GM21381 (cell line): Measurements from ENCODE around the gene CCDC88C.
"Not testable (repeated sequence)": the region's sequence is repeated elsewhere in the genome, so short reads cannot be mapped to it uniquely, and the experiment has no call there.

Source experiments
- ATAC-seq: cut with Tn5 transposase; IDR thresholded peaks from one replicate; pipeline ENCODE4 v1.9.1; 2021; ENCODE audit warnings: mild to moderate bottlenecking, moderate library complexity; ENCODE audit not compliant: unreplicated experiment

The CCDC88C gene, protein sequence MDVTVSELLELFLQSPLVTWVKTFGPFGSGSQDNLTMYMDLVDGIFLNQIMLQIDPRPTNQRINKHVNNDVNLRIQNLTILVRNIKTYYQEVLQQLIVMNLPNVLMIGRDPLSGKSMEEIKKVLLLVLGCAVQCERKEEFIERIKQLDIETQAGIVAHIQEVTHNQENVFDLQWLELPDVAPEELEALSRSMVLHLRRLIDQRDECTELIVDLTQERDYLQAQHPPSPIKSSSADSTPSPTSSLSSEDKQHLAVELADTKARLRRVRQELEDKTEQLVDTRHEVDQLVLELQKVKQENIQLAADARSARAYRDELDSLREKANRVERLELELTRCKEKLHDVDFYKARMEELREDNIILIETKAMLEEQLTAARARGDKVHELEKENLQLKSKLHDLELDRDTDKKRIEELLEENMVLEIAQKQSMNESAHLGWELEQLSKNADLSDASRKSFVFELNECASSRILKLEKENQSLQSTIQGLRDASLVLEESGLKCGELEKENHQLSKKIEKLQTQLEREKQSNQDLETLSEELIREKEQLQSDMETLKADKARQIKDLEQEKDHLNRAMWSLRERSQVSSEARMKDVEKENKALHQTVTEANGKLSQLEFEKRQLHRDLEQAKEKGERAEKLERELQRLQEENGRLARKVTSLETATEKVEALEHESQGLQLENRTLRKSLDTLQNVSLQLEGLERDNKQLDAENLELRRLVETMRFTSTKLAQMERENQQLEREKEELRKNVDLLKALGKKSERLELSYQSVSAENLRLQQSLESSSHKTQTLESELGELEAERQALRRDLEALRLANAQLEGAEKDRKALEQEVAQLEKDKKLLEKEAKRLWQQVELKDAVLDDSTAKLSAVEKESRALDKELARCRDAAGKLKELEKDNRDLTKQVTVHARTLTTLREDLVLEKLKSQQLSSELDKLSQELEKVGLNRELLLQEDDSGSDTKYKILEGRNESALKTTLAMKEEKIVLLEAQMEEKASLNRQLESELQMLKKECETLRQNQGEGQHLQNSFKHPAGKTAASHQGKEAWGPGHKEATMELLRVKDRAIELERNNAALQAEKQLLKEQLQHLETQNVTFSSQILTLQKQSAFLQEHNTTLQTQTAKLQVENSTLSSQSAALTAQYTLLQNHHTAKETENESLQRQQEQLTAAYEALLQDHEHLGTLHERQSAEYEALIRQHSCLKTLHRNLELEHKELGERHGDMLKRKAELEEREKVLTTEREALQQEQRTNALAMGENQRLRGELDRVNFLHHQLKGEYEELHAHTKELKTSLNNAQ (N-terminal part only)

DNA sequence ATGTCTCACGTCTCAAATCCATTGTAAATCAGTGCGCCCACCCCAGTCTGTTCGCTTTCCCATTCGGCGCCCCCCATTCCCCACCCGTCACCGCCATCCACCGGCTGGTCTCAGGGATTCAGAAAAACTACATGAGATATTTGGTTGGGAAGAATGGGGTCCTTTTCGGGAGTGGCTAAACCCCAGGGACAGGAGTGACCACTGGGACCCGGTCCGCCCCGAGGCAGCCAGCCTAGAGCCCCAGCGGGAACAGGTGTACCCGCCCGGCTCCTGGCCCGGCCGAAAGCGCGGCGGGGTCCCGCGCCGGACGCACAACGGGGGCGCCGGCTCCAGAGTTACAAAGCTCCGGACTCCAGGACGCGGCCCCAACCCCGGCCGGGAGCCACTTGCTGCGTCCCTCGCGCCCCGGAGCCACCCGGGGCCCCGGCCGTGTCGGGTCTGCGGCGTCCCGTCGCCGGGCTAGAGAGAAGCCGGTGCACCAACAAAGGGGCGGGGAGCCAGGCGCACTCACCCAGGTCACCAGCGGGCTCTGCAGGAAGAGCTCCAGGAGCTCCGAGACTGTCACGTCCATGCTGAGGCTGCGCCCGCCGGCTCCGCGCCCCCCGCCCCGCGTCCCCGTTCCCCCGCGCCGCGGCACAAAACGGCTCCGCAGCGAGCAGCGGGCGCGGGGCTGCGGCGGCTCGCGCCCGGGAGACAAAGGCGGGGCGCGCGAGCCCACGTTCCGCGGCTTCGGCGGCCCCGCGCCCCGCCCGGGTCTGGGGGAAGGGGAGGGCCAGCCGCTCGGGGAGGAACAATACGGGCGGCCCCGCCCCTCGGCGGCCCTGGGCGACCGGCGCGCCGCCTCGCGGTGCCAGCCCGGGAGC lies at the start of gene CCDC88C:
Gene CCDC88C (minus strand): TSS at position 701 of the 863 bp plus-strand sequence. CDS start 130 bp downstream, at position 571.
- peak; percentile 43 for ATAC-seq

DNA sequence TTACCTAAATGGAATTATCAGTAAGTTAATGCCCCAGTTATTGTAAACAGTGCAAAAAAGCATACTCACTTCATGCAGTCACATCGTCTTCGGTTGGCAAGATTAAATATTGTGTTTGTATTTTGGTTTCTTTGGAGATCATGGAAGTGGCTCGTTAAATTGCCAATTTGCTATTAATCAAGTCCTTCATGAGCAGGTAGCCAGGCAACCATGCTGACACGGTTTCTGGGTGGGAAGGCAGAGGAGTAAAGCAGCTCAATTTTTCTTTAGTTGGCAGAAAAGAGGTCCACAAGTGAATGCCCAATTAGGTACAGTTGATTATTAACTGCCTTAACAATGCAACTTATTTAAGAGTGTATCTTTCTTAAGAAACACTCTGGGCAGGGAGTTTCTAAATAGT lies 48.6 kb upstream of the CCDC88C start:
- no peak for ATAC-seq

DNA sequence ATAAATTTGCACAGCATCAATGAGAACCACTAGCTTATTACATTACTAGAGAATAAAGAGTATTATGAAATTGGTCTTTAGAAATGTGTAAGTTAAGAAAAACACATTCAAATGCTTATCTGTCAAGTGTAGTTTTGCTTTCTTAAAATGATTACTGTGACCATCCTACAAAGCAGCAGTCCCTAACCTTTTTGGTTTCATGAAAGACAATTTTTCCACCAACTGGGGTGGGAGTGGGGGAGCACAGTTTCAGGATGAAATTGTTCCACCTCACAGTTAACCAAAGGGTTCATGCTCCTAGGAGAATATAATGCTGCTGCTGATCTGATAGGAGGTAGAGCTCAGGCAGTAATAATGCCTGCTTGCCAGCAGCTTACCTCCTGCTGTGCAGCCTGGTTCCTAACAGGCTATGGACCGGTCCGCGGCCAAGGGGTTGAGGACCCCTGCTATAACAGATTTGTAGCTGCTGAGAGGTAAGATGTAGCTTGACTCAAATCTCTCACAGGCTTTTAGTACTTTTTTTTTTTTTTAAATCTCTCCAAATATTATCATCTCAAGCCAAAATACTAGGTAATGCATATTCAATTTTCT lies 47.1 kb upstream of the CCDC88C start:
- no peak for ATAC-seq

DNA sequence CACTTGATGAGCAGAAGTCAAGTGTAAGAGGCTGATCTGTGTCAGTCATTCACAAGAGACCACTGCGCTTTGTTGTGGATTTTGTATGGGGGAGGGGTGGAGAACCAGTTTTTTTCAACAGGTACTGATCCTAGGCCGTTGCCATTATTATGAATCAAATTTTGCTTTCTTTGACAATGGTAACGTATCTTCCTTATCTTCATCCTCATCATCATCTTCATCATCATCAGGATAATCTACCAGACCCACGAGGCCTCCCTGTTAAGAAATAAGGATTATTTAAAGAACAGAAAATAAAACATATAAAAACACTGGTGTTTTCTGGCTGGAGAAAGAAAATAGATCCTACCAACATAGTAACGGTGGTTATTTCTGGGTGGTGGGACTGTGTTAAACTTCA lies 41.0 kb upstream of the CCDC88C start:
- ATAC-seq = no peak

DNA sequence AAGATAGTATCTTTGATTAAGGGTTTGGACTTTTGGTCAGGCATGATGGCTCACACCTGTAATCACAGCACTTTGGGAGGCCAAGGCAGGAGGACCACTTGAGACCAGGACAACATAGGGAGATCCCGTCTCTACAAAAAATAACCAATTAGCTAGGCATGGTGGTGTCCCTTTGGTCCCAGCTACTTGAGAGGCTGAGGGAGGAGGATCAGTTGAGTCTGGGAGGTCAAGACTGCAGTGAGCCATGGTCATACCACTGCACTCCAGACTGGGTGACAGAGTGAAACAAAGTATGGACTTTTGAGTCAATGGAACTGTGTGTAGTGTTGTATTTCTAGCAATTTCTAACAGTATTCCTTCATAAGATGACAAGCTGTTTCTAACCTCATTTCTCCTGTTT lies 38.7 kb upstream of the CCDC88C start:
- ATAC-seq = no peak

DNA sequence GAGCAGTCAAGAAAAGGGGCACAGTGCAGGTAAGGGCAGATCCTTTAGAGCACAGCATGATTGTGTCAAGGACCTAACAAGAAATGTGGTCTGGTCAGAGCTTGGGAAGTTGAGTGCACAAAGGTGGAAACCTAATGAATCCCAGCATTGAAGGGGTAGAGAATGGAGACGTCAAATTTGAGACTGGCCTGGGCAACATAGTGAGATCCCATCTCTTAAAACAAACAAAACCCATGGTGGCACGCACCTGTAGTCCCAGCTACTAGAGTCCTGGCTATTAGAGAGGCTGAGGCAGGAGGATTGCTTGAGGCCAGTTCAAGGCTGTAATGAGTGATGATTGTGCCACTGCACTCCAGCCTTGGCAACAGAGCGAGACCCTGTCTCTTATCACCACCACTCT lies 37.0 kb upstream of the CCDC88C start:
- no peak for ATAC-seq

DNA sequence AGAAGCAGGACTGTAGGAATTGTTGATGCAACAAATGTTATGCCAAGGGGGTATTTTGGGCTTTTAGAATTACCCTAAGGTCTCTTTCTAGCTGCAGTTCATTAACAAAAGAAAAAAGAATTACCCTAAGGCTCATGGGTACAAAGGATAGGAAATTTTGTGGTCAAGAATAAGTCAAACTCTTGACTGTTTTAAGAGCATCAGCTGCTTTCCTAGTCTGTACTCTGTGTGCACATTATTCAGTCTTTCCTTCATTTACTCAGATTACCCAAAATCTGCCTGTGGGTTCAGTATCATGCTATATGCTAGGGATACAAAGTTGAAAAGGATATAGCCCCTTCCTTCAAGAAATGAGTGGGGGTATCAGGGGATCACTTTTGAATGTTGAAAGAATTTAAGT lies 36.5 kb upstream of the CCDC88C start:
- ATAC-seq = no peak

DNA sequence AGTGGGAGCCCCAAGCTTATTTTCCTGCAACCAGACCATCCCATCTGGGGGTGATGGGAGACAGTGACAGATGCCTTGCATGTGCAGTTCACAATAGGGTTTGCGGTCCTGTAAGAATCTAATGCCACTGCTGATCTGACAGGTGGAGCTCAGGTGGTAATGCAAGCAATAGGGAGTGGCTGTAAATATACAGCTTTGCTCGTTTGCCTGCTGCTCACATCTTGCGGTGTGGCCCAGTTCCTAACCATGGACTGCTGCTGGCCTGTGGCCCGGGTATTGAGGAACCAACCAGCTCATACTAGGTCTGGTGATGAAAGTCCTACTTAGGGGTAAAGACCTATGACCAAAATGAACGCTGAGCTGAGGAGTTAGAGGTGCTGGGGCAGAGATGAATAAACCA lies 36.1 kb upstream of the CCDC88C start:
- no peak for ATAC-seq

DNA sequence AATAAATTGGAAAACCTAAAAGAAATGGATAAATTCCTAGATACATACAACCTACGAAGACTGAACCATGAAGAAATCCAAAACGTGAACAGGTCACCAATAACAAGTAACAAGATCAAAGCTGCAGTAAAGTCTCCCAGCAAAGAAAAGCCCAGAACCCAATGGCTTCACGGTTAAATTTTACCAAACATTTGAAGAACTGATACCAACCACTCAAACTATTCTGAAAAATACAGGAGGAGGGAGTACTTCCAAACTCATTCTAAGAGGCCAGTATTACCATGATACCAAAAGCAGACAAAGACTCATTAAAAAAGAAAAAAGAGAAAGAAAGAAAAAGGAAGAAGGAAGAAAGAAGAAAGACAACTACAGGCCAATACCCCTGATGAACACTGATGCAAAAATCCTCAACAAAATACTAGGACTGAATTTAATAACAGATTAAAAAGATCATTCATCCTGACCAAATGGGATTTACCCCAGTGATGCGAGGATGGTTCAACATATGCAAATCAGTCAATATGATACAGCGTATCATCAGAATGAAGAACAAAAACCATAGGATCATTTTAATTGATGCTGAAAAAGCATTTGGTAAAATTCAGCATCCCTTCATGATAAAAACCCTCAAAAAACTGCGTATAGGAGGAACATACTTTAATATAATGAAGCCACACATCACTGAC lies 26.9 kb upstream of the CCDC88C start:
- no peak for ATAC-seq

DNA sequence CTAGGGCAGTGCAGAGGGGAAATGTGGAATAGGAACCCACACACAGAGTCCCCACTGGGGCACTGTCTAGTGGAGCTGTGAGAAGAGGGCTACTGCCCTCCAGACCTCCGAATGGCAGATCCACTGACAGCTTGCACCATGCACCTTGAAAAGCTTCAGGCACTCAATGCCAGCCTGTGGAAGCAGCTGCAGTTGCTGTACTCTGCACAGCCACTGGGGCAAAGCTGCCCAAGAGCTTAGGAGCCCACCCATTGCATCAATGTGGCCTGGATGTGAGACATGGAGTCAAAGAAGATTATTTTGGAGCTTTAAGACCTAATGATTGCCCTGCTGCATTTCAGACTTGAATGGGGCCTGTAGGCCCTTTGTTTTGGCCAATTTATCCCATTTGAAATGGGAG lies 21.7 kb upstream of the CCDC88C start:
- no peak for ATAC-seq

DNA sequence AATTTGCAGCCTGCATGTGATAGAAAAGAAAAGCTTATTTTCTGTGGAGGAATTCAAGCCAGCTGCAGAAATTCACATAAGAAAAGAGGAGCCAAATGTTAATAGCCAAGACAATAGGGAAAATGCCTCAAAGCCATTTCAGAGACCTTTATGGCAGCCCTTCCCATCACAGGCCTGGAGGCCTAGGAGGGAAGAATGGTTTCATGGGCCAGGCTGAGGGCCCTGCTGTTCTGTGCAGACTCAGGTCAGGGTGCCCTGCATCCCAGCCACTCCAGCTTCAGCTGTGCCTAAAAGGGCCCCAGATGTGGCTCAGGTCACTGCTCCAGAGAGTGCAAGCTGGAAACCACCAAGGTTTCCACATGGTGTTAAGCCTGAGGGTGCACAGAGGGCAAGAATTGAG lies 21.2 kb upstream of the CCDC88C start:
- no peak for ATAC-seq

DNA sequence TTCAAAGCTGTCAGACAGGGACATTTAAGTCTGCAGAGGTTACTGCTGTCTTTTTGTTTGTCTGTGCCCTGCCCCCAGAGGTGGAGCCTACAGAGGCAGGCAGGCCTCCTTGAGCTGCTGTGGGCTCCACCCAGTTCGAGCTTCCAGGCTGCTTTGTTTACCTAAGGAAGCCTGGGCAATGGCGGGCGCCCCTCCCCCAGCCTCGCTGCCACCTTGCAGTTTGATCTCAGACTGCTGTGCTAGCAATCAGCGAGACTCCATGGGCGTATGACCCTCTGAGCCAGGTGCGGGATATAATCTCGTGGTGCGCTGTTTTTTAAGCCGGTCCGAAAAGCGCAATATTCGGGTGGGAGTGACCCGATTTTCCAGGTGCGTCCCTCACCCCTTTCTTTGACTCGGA lies 18.6 kb upstream of the CCDC88C start:
- ATAC-seq = not testable (repeated sequence)

DNA sequence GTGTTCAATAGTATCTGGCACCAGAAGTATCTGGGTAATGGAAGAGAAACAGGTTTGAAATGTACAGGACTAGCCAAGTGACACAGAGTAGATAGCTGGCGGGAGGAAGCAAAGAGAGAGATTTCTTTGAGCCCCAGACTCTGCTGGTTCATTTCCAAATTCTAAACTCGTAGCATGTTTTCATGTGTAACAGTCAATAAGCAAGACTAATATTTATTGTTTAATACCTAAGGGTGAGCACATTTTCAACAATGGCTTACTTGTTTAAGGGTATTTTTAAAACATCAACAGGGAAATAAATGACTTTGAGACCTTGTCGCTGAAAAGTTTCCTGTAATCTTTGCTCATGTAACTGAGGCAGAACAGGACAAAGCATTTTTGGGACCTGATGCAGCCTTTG lies 11.8 kb upstream of the CCDC88C start:
- no peak for ATAC-seq

DNA sequence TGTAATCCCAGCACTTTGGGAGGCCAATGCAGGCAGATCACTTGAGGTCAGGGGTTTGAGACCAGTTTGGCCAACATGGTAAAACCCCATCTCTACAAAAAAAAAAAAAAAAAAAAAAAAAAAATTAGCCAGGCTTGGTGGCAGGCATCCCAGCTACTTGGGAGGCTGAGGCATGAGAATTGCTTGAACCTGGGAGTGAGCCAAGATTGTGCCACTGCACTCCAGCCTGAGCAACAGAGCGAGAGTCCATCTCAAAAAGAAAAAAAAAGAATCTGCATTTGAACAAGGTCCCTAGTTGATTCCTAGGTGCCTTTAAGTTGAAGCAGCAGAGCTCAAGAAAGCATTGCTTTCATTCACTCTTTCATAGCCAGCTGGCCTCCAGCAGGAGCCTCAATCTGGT lies 11.3 kb upstream of the CCDC88C start:
- not testable (repeated sequence) for ATAC-seq

DNA sequence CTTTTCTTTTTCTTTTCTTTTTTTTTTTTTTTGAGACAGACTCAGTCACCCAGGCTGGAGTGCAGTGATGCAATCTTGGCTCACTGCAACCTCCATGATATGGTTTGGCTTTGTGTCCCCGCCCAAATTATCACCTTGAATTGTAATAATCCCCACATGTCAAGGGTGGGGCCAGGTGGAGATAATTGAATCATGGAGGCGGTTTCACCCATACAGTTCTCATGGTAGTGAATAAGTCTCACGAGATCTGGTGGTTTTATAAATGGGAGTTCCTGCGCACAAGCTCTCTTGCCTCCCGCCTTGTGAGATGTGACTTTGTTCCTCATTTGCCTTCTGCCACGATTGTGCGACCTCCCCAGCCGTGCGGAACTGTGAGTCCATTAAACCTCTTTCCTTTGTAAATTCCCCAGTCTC lies 7.9 kb upstream of the CCDC88C start:
- ATAC-seq = not testable (repeated sequence)

DNA sequence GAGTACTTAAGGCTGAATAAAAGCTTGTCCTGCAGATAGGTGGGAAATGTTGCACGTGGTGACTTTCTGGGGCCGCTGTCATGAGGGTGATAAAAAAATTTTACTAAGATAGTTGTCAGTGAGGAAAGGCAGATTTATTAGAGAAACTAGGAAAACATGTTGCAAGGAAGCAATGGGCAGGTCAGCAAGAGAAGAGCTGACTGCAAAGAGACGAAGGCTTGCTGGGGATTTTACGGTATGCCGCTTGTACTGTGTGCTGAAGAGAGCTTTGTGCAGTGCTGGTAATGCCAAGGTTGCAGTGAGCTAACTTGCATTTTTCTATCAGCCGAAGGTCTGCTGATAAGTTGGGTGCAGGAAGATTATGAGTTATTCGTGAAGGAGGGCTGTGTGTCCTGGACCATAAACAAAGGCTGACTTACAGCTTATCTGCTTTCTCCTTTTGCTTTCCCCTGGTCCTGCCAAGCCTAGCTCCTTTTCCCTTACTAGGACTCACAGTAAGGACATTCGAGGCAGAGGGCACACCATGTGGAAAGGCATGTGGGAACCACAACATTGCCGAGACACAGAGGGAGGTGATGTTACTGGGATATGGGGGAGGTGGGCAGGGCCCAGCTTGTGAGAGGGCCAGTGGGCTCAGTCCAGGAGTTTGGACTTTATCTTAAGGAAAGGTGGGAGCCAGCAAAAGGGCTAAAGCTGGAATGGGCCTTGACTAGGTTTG lies 7.4 kb upstream of the CCDC88C start:
- no peak for ATAC-seq

DNA sequence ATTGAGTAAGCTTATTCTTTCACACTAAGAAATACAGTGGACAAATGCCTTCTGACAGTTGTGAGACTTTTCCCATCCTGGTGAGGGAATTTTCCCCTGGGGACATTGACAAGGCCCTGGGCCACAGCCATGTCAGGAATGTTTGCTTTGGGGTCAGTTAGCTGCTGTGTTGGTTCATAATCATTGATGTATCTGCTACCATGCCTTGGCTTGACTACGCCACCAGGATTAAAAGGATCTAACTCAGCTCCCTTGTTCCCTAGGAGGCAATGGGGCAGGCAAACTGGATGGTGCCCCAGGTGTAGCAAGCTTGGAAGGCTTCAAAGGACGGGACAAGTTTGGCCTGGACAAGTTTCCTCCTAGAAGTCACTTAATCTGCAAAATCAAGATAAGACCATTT lies 3.1 kb upstream of the CCDC88C start:
- no peak for ATAC-seq

DNA sequence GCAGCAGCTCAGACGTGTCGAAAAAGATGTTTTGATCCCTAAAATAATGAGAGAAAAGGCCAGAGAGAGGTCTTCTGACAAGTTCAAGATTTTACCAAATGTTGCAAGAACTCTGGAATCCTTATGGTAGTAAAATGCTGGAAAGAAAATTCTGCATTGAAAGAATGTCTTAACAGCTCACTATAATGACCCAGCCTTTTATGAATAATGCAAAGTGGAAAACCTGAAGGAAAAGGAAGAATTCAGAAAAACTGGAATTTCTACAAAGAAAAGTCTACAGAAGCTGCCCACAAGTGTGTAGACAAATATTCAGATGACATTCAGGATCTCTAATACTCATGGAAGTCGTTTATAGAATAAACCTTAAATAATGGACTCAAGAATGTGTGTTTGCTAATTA lies 1.8 kb upstream of the CCDC88C start:
- no peak for ATAC-seq

DNA sequence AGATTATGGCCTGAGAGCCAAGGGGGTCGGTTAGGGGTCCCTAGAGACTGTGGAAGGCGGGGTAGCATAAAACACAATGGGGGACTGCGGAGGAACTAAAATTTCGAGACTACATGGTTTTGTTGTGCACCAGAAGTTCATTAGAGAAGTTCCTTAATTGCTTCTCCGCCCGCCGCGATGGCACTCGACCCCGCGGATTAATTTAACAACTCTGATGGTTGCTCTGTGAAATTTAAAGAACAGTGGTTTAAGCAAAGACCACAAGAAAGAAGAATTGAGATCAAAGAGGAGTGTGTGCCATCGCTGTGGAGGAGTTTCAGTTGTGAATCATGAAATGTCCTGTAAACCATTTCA lies 1.4 kb upstream of the CCDC88C start:
- ATAC-seq = no peak
